Body of pancreas (tissue), 4 donors: ENCODE data around the gene COL27A1. TPM values are rescaled to one million over a fixed set of nuclear protein-coding genes. Genes with fewer than 3 reads are reported as not detected.

Source experiments
- ATAC-seq: fragments of 150-250 bp; one replicate; pipeline ENCODE4 v1.9.1; 2016
- DNase-seq, 4 donors: peaks; one replicate each; pipeline ENCODE4 v3.0.0-alpha.2; 2019
- H3K27ac ChIP-seq, 4 donors: fragments of 200-600 bp; sonication (generic); 1 replicate in 3 of 4; 2 replicates in 1 of 4; pipeline versions ENCODE4 v1.5.1 to v1.6.1; 2016 to 2019; ENCODE audit warnings: mild to moderate bottlenecking in 1 of 4, mixed read lengths in 1 of 4, moderate library complexity in 1 of 4
- H3K27me3 ChIP-seq, 2 donors: fragments of 200-600 bp; sonication (generic); one replicate each; pipeline ENCODE4 v1.6.0; 2016; ENCODE audit warnings: mild to moderate bottlenecking in 1 of 2
- H3K36me3 ChIP-seq, 2 donors: fragments of 200-600 bp; sonication (generic); replicated peaks in 1 of 2; 2 replicates each; pipeline ENCODE4 v1.5.1; 2016; ENCODE audit warnings: low read depth in 2 of 2; ENCODE audit not compliant: insufficient read depth in 1 of 2
- H3K4me1 ChIP-seq: fragments of 200-600 bp; sonication (generic); one replicate; pipeline ENCODE4 v1.6.0; 2016
- H3K4me3 ChIP-seq, 2 donors: fragments of 200-600 bp; sonication (generic); 1 replicate in 1 of 2; 2 replicates in 1 of 2; pipeline ENCODE4 v1.5.1; 2016 to 2019
- H3K9me3 ChIP-seq, 3 donors: fragments of 200-600 bp; sonication (generic); 1 replicate in 2 of 3; 2 replicates in 1 of 3; pipeline ENCODE4 v1.5.1; 2016
- POLR2A ChIP-seq, 3 donors: fragments of 450-650 bp; IDR thresholded peaks; one replicate each; pipeline ENCODE4 v1.6.1; 2016; ENCODE audit warnings: antibody characterized with exemption in 3 of 3, mild to moderate bottlenecking in 2 of 3
- WGBS, 2 donors: methylation state at CpG; one replicate each; pipeline ENCODE4 v1.1.5; 2017; 5-methylcytosine and 5-hydroxymethylcytosine counted together
- intact Hi-C: fragments of 100-400 bp; cut with DNase I; formaldehyde crosslinking; loops from one replicate; pipeline ENCODE4 v1.15.1; 2023
- total RNA-seq, 2 donors: library from RNA; depleted of rRNA; stranded (reverse); fragments of >200 nt; gene quantifications; one replicate each; pipeline ENCODE4 v1.1.0, GENCODE V29; 2016
- TF ChIP-seq, protein P1 (sequence below), 7 experiments: fragments of 450-650 bp in 4 of 7; fragments of 200-600 bp in 3 of 7; sonication (generic) in 3 of 7; IDR thresholded peaks; one replicate each; pipeline ENCODE4 v1.5.1; 2016 to 2019; ENCODE audit warnings: antibody characterized with exemption in 7 of 7

COL27A1 gene
- total RNA-seq, 2 donors from 2014 or later = 24.1 to 58.0 TPM

DNA sequence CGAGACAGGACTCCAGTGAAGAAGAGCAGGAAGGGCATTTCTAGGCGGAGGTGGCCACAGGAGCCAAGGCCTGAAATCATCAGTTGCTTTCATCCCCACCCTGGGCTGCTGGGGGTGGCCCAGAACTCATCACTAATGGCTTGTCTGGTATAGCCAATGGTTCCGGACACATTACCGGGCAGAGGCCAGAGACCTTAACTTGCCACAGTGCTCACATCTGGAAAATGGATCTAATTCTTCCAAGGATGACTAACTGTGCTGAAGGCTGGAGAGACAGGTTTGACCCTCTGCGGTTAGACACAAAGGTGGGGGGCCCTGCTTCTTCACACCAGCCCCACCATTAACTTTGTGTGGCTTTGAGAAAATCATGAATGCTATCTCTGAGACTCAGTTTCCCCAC is 6.2 kb upstream of the COL27A1 start:
- no peak overlapping the region for H3K27ac ChIP-seq
- DNase-seq (no peak), ATAC-seq (no peak)
- no peaks in the 10 kb centered on the region for H3K27me3 ChIP-seq
- no peak for TF ChIP-seq POLR2A (IDR thresholded peaks at IDR 0.05)
- TF ChIP-seq, protein P1, sequence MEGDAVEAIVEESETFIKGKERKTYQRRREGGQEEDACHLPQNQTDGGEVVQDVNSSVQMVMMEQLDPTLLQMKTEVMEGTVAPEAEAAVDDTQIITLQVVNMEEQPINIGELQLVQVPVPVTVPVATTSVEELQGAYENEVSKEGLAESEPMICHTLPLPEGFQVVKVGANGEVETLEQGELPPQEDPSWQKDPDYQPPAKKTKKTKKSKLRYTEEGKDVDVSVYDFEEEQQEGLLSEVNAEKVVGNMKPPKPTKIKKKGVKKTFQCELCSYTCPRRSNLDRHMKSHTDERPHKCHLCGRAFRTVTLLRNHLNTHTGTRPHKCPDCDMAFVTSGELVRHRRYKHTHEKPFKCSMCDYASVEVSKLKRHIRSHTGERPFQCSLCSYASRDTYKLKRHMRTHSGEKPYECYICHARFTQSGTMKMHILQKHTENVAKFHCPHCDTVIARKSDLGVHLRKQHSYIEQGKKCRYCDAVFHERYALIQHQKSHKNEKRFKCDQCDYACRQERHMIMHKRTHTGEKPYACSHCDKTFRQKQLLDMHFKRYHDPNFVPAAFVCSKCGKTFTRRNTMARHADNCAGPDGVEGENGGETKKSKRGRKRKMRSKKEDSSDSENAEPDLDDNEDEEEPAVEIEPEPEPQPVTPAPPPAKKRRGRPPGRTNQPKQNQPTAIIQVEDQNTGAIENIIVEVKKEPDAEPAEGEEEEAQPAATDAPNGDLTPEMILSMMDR (IDR thresholded peaks at IDR 0.05) = no peak
- H3K36me3 ChIP-seq = no peaks in the 10 kb centered on the region
- peaks cover 7% of the 10 kb centered on the region for H3K4me1 ChIP-seq
- intact Hi-C loops = no loop called here
- no peaks in the 10 kb centered on the region for H3K9me3 ChIP-seq
- WGBS, 2 donors = 94 to 96% methylated on average over 2 to 5 of the region's 5 CpGs
- no peak overlapping the region for H3K4me3 ChIP-seq

DNA sequence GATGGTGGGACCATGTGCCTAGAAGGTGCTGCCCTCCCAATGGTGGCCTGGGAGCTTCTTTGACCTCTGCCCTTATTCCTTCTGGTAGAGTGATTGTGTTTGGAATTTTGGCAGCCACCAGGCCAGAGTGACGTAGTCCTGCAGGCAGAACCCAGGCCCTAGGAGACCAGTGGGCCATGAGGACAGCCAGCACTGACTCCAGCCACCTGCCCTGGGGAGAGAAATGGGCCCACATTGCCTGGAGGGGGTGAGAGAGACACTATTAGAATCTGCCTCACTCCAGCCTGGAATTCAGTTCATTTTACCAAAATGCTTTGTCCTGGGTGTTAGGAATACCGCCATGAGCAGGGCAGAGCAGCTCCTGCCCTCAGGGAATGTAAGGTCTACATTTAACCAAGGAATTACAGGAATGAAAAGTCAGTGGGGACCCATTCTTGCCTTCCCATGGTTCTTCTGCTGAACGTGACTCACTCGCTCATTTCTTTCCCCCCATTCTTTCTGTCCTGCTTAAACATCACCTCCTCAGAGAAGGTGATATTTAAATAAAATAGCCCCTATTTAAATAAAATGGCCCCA is 5.5 kb upstream of the COL27A1 start:
- Histone ChIP-seq H3K27me3 (no peaks in the 10 kb centered on the region), H3K9me3 (no peaks in the 10 kb centered on the region), H3K4me1 (peaks cover 14% of the 10 kb centered on the region), H3K27ac (no peak overlapping the region), H3K4me3 (no peak overlapping the region), H3K36me3 (no peaks in the 10 kb centered on the region)
- no peak for DNase-seq
- intact Hi-C loops = loop anchor here (5.0 kb wide), 1 partner anchor 137 kb away; no protein-coding TSS in a partner anchor
- 92 to 93% methylated on average over 4 of the region's 4 CpGs for WGBS, 2 donors
- no peak for TF ChIP-seq POLR2A (IDR thresholded peaks at IDR 0.05)
- TF ChIP-seq, protein P1 (IDR thresholded peaks at IDR 0.05) = no peak
- ATAC-seq = no peak

GRCh38 chr9:114150608-114151007 is 4.7 kb upstream of the COL27A1 start:
- Histone ChIP-seq H3K27ac (no peak overlapping the region), H3K4me3 (no peak overlapping the region), H3K27me3 (no peaks in the 10 kb centered on the region), H3K36me3 (no peaks in the 10 kb centered on the region), H3K4me1 (peaks cover 18% of the 10 kb centered on the region), H3K9me3 (no peaks in the 10 kb centered on the region)
- DNase-seq (no peak), ATAC-seq (no peak)
- TF ChIP-seq, protein P1 (IDR thresholded peaks at IDR 0.05) = no peak
- no peak for TF ChIP-seq POLR2A (IDR thresholded peaks at IDR 0.05)
- intact Hi-C loops = loop anchor here (5.0 kb wide), 1 partner anchor 137 kb away; no protein-coding TSS in a partner anchor
- 73 to 81% methylated on average over 8 of the region's 8 CpGs for WGBS, 2 donors

- ATAC-seq (no peak), DNase-seq (peak in 1 of 4 donors; percentile 34)
- H3K27me3 ChIP-seq = no peaks in the 10 kb centered on the region
- H3K4me3 ChIP-seq = no peak overlapping the region
- H3K4me1 ChIP-seq = peaks cover 18% of the 10 kb centered on the region
- intact Hi-C loops = loop anchor here (5.0 kb wide), 1 partner anchor 136 kb away; no protein-coding TSS in a partner anchor
- H3K36me3 ChIP-seq = no peaks in the 10 kb centered on the region
- no peak overlapping the region for H3K27ac ChIP-seq
- no peak for TF ChIP-seq POLR2A (IDR thresholded peaks at IDR 0.05)
- TF ChIP-seq, protein P1 (IDR thresholded peaks at IDR 0.05) = no peak
- no peaks in the 10 kb centered on the region for H3K9me3 ChIP-seq
- WGBS, 2 donors = 37 to 48% methylated on average over 5 of the region's 5 CpGs
These were observed 3.8 kb upstream of the COL27A1 start for GRCh38 chr9:114151426-114151956.
